NCI-H1048 (cell line): ENCODE measurements around the gene GOLM1.
"Not testable (repeated sequence)": the region's sequence is repeated elsewhere in the genome, so short reads cannot be mapped to it uniquely, and the experiment has no call there.

Experiments
- DNase-seq: peaks from one replicate; lab custom pipeline; 2025; lab: John Stamatoyannopoulos, UW

The GOLM1 gene

DNA sequence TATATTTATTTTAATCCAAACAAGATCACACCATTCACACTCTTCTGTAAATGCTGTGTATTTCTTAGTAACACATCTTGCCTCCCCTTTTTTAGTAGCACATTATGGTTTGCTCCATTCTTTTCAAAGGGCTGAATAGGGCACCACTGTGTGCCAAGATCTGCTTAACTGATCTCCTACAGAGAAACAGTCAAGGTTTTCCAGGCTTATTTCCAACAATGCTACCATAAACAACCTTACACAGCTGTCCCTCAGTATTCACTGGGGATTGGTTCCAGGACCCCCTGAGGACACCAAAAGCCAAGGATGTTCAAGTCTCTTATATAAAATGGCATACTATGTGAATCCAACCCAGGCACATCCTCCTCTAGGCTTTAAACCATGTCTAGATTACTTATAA lies 16.5 kb downstream of the GOLM1 start:
- DNase-seq, result no peak

DNA sequence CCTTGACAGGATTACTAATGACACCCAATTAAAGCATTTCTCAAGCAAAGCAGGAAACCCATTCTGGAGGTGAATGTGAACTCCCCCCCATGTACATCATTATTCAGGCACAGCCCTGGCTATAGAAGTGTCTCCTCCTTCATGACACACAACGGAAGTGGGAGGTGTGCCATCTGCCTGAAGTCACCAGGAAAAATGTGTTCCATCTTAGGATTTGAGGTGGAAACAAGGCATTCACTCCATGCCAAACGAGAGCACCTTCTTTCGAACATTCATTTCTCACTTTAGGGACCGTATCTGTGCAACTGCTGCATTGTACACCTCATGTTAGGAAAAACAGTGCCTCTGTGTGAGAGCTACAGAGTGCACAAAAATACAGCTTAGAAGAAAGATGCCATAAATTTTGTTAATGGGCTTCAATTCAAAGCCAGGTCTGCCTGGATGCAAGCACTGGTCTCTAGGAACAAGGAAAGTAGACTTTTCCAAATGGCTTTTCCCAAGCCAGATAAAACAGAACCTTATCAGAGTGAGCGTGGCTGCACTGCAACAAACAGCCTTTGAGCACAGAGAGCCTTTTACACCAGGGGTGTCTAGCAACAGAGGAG lies 19.4 kb downstream of the GOLM1 start:
- no peak for DNase-seq

DNA sequence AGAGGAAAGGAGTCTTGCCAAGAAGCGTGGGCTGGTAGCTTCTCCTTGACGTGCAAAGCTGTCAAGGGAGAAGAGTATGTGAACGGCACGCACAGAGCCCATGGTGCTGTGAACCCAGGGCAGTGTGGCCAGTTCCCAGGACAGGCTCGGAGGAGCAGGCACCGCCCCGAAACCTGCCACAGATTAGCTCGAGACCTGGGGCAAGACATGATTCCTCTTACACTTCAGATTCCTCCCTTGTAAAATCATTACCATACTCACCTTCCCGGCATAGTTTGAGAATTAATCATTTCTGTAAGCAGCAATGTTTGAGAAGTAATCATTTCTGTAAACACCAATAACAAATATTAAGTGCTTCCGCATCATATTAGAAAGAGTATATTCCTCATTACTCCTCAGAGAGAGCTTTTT lies 19.9 kb downstream of the GOLM1 start:
- no peak for DNase-seq

DNA sequence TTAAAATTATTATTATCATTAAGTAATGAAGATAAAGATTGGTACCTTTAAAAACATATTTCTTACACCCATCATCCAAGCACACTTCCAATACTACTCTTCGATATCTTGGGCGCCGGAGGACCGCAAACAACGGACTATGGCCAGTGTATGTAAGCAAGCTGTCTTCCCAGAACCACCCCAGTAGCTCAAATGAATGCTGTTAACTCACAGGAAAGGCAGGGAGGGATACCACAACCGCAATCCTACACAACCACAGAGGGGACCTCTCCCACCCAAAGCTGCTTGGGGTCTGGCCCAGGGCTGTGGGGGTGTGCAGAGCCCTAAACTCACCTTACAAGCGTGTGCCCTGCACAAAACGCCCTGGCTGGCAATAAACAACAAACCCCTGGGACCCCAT lies 20.6 kb downstream of the GOLM1 start:
- no peak for DNase-seq

DNA sequence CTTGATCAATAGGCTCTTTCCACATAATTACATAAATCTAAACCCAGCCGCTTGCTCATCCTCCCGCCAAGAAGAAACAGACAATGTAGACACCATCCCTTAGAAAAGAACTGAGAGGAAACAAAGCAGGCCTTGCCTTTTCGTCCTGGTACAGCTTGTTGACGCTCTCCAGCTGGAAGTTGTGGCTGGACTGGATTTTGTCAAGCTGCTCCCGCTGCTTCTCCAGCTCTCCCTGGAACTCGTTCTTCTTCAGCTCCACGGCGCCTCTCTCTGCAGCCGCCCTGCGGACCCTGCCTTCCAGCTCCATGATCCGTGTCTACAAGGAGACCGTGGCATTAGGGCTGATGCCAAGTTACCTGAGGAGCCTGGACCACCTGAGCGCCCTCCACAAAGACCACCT lies 22.1 kb downstream of the GOLM1 start:
- DNase-seq, result no peak

DNA sequence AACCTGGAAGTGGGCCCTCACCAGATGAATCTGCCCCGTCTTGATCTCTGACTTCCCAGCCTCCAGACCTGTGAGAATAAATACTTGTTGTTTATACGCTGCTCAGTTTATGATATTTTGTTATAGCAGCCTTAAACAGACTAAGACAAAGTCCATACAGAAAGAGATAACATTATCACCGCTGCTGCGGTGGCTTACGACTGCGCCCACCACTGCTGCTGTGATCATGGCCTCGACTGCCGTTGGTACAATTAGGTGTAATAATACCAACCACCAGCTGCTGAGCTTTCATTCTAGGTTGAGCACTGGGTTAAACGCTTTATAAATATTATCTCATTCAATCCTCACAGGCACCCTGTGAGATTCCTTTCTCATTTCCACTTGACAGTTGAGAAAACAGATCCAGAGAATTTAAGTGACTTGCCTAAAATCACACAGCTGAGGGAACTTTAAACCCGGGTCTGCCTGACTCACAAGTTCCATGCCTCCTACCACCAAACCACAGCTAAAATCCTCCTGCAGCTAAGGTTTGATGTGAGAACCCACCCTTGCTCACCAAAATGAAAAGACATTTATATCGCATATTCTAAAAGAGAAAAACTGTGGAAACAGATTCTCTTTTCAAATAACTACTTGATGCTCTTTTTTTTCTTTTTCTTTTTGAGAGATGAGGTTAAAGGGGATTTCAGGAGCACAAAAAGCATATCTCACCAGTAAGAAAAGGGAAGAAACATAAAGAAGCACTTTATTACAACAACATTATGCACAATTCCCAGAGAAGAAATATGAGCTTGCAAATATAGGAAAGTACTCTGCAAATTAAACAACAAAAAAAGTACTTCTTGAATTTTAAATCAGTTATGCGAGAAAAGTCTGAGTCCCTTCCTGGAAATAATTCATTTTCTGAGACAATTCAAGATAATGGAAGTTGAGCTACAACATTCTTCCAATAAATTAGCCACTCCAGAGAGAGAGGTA lies 23.9 kb downstream of the GOLM1 start:
- no peak for DNase-seq

DNA sequence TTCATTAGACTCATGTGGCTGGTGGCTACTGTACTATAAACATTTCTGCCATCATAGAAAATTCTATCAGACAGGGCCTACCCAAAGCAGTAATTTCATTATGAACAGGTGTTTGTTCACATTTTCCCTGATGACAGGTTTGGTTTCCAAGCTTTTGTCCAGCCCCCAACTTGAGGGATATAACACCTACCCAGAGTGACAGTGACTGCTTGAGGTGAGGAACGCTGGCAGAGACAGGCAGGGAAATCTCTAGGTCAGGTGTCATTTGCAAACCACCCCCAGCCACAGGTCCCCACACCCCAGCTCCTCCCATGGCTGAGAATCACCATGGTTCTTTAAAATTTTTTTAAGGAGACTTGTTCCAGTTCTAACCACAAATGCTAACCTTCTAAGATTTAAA lies 25.5 kb downstream of the GOLM1 start:
- no peak for DNase-seq

DNA sequence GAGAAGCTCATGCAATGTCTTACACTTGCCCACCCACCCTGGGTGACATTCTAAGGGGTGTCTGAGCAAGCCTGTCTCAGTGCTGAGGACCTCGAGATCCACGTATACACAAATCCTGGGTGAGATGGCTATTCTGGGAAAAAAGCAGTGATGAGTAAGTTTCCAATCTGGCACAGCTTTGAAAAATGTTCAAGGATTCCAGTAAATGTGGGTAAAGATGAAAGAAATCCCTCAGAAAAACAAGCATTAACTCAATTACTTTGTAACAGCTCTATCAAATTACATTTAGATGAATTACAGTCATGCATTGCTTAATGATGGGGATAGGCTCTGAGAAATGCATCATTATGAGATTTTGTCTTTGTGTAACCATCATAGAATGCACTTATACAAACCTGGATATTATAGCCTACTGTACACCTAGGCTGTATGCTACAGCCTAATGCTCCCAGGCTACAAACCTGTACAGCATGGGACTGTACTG lies 26.9 kb downstream of the GOLM1 start:
- DNase-seq, result no peak

DNA sequence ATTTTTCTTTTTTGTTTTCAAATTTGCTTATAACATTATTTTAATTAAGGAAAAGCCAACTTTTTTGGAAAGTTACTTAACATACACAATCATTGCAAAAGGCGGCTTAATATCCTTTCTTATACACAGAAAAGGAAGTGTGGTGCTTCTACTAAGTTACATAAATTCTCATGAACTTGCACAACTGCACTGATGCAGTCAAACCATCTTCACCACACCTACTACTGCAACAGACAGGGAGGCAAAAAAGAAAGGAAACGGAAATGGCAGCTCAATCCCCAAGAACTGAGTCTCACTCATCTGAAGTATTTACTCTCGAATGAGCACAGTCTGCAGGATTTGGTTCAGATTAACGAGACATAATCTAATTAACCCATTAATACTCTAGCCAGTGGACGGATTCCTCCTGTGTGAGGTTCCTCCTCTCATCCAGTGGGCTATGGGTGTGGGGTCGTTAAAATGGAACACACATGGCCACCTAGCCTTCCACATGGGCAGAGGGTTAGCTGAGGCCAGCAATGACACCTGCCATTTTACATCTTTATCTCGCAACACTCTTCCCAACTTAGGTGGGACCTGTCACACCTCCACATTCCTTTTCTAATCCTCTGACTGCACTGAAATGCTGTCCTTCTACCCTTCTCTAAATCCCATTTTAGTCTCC lies 30.0 kb downstream of the GOLM1 start:
- DNase-seq, result no peak

DNA sequence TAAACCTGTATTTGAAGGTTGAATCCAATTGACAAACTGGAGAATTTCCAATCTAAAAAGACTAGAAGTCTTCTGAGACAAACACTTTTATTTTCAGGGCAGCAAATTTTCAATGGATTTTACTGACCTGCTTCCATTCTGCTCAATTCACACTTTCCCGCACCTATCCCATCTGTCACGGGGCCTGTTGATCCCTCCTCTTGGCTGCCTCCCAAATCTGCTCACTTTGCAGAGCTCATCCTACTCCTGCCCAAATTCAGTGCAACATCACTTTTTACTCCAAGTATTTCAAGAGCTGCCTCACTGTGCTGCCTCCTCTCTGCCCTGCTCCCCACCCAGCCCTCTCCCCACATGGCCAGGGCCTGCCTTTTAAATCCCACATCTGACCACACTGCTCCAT lies 35.1 kb downstream of the GOLM1 start:
- no peak for DNase-seq

DNA sequence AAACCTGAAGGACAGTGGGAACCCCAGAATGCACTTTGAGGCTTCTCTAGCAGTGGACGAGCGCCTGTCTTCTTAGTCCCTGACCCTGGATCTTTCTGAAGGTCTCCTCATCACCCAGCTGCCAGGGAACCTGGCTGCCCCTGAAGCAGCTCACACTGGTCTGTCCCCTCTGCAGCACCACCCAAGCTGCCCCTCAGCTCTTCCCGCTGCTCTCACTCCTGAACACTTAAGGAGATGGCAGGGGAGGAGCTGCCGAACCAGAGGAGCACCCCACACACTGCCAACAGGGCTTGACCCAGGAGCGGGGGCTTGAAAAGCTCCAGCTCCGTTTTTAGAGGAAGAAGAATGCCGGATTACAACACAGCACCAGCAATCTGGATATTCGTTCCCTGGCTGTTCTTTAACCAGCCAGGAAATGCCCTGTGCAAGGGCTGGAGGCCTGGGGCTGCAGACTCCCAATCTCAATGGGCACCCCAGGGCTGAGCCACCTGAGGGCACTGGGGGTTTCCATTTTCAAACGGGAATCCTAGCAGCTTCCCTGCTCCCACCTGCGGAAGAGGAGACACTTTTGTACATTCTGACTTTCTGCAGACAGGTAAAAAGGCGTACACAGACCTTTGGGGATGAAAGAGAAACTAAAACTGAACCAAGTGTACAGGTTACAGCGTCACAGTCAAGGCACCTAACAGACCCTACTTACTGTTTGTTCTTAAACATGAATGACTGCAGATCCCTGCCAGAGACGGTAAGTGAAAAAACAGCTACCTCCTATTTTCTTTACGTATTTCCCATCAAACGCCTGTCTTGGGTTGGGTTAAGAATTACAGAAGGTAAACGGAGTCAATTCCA lies 36.3 kb downstream of the GOLM1 start:
- no peak for DNase-seq

DNA sequence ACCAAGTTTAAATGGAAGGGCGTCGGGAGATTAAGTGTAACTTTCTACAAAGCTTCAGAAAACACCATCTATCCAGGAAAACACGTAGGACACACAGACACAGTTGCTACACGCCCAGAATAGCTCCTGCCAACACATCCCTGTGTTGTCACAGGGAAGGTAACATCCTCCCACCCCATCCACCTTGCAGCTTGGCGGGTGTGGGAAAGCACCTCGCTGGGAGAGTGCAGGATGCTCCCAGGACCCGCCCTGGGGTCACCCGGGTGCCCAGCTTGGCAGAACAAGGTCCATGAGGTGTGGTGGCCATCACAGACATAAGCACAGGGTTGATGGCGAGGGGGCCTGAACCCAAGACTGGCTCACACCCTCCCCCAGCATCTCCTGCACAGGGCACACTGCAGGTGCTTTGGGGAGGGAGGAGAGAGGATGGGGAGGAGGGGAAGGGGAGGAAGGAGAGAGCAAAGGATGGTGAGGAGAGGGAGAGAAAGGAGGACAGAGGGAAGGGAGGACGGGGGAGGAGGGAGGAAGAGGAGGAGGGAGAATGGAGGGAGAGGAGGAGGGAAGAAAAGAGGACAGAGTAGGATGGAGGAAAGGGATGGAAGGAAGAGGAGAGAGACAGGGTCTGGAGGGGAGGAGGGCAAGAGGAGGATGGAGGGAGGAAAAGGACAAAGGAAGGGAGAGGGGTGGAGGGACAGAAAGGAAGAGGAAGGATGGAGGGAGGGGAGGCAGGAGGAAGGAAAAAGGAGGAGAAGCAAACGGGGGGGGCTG lies 37.2 kb downstream of the GOLM1 start:
- no peak for DNase-seq

DNA sequence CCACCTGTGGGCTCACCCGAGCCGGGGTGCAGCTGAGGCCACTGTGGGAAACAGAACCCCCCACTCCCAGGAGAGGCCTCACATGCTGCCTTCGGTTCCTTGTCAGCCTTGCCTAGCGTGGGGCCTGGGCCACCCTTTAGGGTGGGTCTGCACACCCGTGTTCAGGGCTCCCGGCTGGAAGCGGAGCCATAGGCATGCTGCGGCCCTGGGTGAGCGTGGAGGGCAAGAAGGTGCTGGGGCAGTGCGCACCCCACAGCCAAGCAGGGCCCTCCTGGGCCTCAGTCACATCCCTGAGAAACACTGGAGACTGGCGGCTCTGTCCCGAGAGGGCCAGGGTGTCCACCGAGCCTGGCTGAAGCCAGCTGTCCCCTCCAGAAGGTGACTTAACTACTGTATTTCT lies 41.9 kb downstream of the GOLM1 start:
- no peak for DNase-seq

DNA sequence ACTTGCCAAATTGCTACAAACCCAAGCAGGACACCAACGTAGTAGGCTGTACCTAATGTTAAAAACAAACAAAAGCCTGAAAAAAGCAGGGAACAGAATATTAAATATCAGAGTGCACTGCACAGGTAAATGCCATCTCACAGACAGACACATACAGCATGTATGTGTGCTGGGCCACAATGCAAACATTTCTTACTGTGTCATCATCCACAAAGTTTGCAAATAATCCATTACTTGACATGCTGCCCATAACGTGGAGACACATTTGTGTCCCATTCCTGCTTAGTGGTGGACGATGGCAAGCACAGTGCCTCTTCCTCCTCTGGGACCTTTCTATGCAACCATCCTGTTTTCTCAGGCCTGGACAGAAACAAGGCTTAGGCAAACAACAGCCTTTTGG lies 44.7 kb downstream of the GOLM1 start:
- no peak for DNase-seq

DNA sequence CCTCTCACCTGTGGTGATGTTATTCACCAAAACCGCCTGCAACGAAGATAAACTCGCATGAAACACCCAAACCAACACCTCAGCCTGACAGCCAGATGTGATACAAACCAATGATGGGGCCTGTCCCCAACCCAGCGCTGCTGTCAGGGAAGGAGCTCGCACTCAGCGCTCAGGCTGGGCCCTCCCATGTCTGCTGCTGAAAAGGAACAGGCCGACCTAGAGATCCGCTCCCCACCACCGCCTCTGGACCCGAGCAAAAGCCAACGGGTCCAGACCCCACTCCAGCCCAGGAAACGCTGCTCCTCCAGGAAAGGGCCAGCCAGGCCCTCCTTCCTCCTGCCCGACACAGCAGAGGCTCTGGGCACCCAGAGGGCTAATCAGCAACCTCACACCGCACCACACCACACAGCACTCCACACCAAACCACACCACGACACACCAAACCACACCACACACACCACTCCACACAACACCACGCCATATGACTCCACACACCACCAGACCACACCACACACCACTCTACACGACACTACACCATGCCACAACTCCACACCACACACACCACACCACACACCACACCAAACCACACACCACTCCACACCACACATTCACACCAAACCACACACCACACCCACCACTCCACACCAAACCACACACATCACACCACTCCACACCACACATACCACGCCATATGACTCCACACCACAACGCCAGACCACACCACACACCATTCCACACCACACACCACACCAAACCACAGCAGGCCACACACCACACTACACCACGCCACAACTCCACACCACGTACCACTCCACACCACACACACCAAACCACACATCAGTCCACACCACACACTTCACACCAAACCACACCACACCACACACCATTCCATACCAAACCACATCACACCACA lies 46.5 kb downstream of the GOLM1 start:
- DNase-seq, result no peak

DNA sequence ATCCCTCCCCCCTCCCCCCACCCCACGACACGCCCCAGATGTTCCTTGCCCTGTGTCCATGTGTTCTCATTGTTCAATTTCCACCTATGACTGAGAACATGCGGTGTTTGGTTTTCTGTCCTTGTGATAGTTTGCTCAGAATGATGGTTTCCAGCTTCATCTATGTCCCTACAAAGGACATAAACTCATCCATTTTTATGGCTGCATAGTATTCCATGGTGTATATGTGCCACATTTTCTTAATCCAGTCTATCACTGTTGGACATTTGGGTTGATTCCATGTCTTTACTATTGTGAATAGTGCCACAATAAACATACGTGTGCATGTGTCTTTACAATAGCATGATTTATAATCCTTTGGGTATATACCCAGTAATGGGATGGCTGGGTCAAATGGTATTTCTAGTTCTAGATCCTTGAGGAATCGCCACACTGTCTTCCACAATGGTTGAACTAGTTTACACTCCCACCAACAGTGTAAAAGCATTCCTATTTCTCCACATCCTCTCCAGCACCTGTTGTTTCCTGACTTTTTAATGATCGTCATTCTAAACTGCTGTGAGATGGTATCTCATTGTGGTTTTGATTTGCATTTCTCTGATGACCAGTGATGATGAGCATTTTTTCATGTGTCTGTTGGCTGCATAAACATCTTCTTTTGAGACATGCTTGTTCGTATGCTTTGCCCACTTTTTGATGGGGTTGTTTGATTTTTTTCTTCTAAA lies 51.2 kb downstream of the GOLM1 start:
- not testable (repeated sequence) for DNase-seq

DNA sequence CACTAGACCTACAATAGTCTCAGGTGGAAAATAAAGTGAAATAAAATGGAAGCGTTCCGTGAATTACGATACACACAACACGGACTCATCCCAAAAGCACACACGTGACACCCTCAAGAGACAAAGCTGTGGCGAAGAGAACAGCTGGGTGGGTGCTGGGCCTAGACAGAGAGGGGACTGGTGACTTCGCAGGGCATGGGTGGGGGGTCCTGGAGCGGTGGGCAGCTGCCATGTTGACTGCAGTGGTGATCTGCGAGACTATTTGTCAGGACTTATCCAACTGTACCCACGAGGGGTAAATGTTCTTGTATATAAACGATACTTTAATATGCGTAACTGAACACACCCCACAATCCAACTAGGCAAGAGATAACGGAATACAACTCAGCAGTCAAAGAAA lies 52.0 kb downstream of the GOLM1 start:
- no peak for DNase-seq

DNA sequence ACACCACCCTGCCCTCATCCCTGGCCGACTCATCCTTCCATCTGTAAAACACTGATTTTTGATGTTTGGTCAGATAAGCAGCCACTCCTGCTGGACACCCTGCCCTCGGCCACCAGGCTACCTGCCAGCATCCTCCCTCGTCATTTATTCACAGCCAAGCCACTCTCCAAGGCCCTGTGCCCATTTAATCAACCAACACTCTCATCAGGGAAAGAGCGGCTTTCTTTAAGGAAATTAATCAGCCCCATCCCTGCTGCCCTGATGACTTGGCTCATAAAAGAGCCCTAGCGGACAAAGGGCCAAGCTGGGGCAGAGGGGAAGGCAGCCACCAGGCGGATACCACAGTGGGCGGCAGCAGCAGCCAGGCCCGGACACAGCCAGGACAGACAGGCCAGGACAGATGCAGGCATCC lies 52.4 kb downstream of the GOLM1 start:
- DNase-seq, result no peak

DNA sequence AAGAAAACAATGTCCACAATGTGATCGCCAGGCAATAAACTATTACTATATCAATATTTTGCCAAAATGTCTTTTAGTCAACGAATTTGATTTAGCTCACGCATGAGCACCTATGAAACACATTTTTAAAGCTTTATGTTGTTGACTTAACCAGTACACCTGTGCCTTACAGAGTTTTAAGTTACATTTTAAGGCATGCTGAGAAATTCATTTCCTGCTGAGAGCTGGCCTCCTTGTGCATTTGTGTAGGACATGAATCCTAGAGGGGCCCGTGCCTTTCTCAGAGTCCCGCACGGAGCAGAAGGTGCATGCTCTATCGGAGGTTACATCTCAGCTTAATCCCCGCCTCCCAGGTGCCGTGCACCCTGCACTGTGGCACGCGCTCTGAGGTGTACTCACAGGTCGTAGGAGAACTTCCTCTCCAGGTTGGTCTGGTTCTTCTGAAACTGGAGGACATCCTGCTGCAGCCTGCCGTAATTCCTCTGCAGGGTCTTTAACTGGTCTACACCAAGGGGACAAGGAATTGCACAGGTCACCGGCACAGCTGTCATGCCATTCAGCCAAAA lies 53.2 kb downstream of the GOLM1 start:
- DNase-seq, result no peak
